Measurements from ENCODE around the gene FGFR2.

The FGFR2 gene

GRCh38 chr10:121481180-121481579 lies 117.1 kb downstream of the FGFR2 start:
- no peak for TF ChIP-seq CTCF (IDR thresholded peaks at IDR 0.05; ENCODE audit: low read depth, low read length)
- H3K4me3 ChIP-seq (ENCODE audit: low read depth, low read length) = no peak overlapping the region
- peak; percentile 15 for DNase-seq (ENCODE audit: low read depth, low spot score)
- in situ Hi-C loops (cut with HindIII; ENCODE audit: low sequenced_read_pairs) = no loop called here

DNA sequence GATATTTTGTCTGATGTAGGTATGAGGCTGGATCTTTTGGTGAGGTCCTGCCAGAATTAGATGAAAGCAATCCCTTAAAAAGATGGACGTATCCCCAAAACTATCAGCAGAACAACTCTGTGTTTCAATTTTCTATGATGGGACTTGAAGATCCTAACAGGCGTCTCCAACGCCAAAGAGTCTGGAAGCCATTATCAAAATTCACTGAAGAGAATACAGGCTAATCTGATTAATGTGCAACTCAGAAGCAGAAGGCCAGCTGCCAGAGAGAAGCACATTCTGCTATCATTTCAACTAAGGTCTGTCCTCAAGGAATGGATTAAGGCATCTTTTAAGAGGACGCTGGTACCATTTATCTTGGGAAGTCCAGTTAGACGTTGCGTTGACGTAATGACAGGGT lies 119.7 kb downstream of the FGFR2 start:
- no peak overlapping the region for H3K4me3 ChIP-seq (ENCODE audit: low read depth, low read length)
- no peak for TF ChIP-seq CTCF (IDR thresholded peaks at IDR 0.05; ENCODE audit: low read depth, low read length)
- in situ Hi-C loops (cut with HindIII; ENCODE audit: low sequenced_read_pairs) = no loop called here
- no peak for DNase-seq (ENCODE audit: low read depth, low spot score)

GRCh38 chr10:121469797-121470606 lies 128.2 kb downstream of the FGFR2 start:
- in situ Hi-C loops (cut with HindIII; ENCODE audit: low sequenced_read_pairs) = no loop called here
- no peak for DNase-seq (ENCODE audit: low read depth, low spot score)
- H3K4me3 ChIP-seq (ENCODE audit: low read depth, low read length) = no peak overlapping the region
- TF ChIP-seq CTCF (IDR thresholded peaks at IDR 0.05; ENCODE audit: low read depth, low read length) = no peak

GRCh38 chr10:121468726-121469125 lies 129.5 kb downstream of the FGFR2 start:
- DNase-seq (ENCODE audit: low read depth, low spot score) = no peak
- in situ Hi-C loops (cut with HindIII; ENCODE audit: low sequenced_read_pairs) = no loop called here
- TF ChIP-seq CTCF (IDR thresholded peaks at IDR 0.05; ENCODE audit: low read depth, low read length) = no peak
- no peak overlapping the region for H3K4me3 ChIP-seq (ENCODE audit: low read depth, low read length)

DNA sequence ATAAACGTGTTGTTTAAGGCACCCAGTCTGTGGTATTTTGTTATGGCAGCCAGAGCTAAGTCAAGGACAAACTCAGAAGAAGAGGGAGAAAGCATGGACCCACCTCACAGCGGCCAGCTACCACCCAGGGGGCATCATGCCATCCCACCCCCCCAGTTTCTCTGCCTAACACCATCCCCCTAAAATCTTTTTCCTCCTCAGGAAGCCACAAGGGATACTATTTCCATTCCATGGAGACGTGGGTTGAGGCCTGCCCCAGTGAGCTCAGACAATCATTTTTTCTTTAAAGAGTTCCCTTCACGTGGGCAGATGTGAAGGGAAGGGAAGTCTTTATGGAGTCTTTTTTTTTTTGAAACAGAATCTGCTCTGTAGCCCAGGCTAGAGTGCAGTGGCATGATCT lies 131.8 kb downstream of the FGFR2 start:
- TF ChIP-seq CTCF (IDR thresholded peaks at IDR 0.05; ENCODE audit: low read depth, low read length) = no peak
- DNase-seq (ENCODE audit: low read depth, low spot score) = no peak
- no peak overlapping the region for H3K4me3 ChIP-seq (ENCODE audit: low read depth, low read length)
- in situ Hi-C loops (cut with HindIII; ENCODE audit: low sequenced_read_pairs) = no loop called here

DNA sequence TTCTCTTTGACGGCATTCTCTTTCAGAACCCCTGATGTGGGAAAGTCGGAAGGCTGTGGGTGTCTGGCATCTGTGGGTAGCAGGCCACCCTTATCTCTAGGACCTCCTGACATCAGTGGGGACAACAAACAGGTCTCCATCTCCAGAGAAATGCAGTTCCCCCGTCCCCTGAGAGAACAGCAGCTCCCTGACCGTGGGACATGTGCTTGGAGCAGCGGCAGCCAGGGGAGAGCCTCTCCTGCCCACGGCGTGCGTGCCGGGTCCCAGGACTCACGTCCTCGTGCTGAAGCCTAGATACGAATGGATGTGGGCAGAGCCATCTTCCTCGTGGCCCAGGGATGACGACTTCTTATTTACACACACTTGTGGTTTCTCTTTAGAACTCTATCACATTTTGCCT lies 133.0 kb downstream of the FGFR2 start:
- no peak overlapping the region for H3K4me3 ChIP-seq (ENCODE audit: low read depth, low read length)
- no peak for TF ChIP-seq CTCF (IDR thresholded peaks at IDR 0.05; ENCODE audit: low read depth, low read length)
- in situ Hi-C loops (cut with HindIII; ENCODE audit: low sequenced_read_pairs) = no loop called here
- no peak for DNase-seq (ENCODE audit: low read depth, low spot score)
